Measurements from ENCODE around the gene DNAJB9. TPM values are rescaled to one million over a fixed set of nuclear protein-coding genes. Genes with fewer than 3 reads are reported as not detected.
"Not testable (repeated sequence)": the region's sequence is repeated elsewhere in the genome, so short reads cannot be mapped to it uniquely, and the experiment has no call there.

Gene DNAJB9
- total and polyA plus RNA-seq, 4 donors: 27.6 to 164 (median 49.4) TPM

GRCh38 chr7:108541478-108541877, 28.2 kb upstream of the DNAJB9 start:
- Histone ChIP-seq H3K36me3 (ENCODE audit: control insufficient read depth in 4 of 4, insufficient read depth in 3 of 4, low read depth in 1 of 4, low read length in 3 of 4) (no peaks in the 10 kb centered on the region), H3K4me1 (ENCODE audit: control insufficient read depth in 4 of 4, insufficient read depth in 4 of 4, low read length in 3 of 4) (peaks cover 0 to 5% (median 0%) of the 10 kb centered on the region in 4 donors), H3K9me3 (ENCODE audit: control insufficient read depth in 4 of 4, low read length in 3 of 4) (no peaks in the 10 kb centered on the region), H3K27me3 (ENCODE audit: control insufficient read depth in 4 of 4, insufficient read depth in 4 of 4, low read length in 3 of 4) (no peaks in the 10 kb centered on the region), H3K4me3 (ENCODE audit: low read depth in 1 of 3, low read length in 3 of 3) (no peak overlapping the region), H3K9ac (ENCODE audit: low read depth in 1 of 2, low read length in 2 of 2) (no peak overlapping the region), H3K27ac (ENCODE audit: low read depth in 1 of 2, low read length in 2 of 2) (no peak overlapping the region)
- WGBS: 83% methylated on average over 2 of the region's 2 CpGs
- no peak for DNase-seq (ENCODE audit: low spot score)
- TF ChIP-seq GABPA (IDR thresholded peaks at IDR 0.05 in 1 of 2, conservative IDR thresholded peaks at IDR 0.05 in 1 of 2) (no peak), YY1 (IDR thresholded peaks at IDR 0.05) (no peak), NR2F2 (IDR thresholded peaks at IDR 0.05) (no peak), REST (IDR thresholded peaks at IDR 0.05) (no peak), FOXA2 (IDR thresholded peaks at IDR 0.05) (no peak), SP1 (IDR thresholded peaks at IDR 0.05) (no peak), MAX (IDR thresholded peaks at IDR 0.05) (no peak), TAF1 (conservative IDR thresholded peaks at IDR 0.05) (no peak), ZBTB33 (IDR thresholded peaks at IDR 0.05) (no peak), ATF3 (IDR thresholded peaks at IDR 0.05) (no peak), JUND (IDR thresholded peaks at IDR 0.05) (no peak), HNF4G (IDR thresholded peaks at IDR 0.05) (no peak), HNF4A (conservative IDR thresholded peaks at IDR 0.05) (no peak), FOXA1 (IDR thresholded peaks at IDR 0.05) (no peak), RXRA (IDR thresholded peaks at IDR 0.05) (no peak), RAD21 (IDR thresholded peaks at IDR 0.05) (no peak), EGR1 (IDR thresholded peaks at IDR 0.05; ENCODE audit: low read depth in 2 of 2) (no peak), CTCF (IDR thresholded peaks at IDR 0.05; ENCODE audit: low read depth, low read length, missing input control) (no peak)

GRCh38 chr7:108548141-108548896, 21.4 kb upstream of the DNAJB9 start:
- H3K36me3 ChIP-seq (ENCODE audit: control insufficient read depth in 4 of 4, insufficient read depth in 3 of 4, low read depth in 1 of 4, low read length in 3 of 4); H3K4me3 ChIP-seq (ENCODE audit: low read depth in 1 of 3, low read length in 3 of 3); H3K27me3 ChIP-seq (ENCODE audit: control insufficient read depth in 4 of 4, insufficient read depth in 4 of 4, low read length in 3 of 4); H3K4me1 ChIP-seq (ENCODE audit: control insufficient read depth in 4 of 4, insufficient read depth in 4 of 4, low read length in 3 of 4); H3K9ac ChIP-seq (ENCODE audit: low read depth in 1 of 2, low read length in 2 of 2); H3K9me3 ChIP-seq (ENCODE audit: control insufficient read depth in 4 of 4, low read length in 3 of 4); H3K27ac ChIP-seq (ENCODE audit: low read depth in 1 of 2, low read length in 2 of 2); DNase-seq (ENCODE audit: low spot score): not testable (repeated sequence)
- 81% methylated on average over 2 of the region's 2 CpGs for WGBS

- not testable (repeated sequence) for H3K36me3 ChIP-seq (ENCODE audit: control insufficient read depth in 4 of 4, insufficient read depth in 3 of 4, low read depth in 1 of 4, low read length in 3 of 4); H3K9me3 ChIP-seq (ENCODE audit: control insufficient read depth in 4 of 4, low read length in 3 of 4); H3K9ac ChIP-seq (ENCODE audit: low read depth in 1 of 2, low read length in 2 of 2); H3K27me3 ChIP-seq (ENCODE audit: control insufficient read depth in 4 of 4, insufficient read depth in 4 of 4, low read length in 3 of 4); H3K27ac ChIP-seq (ENCODE audit: low read depth in 1 of 2, low read length in 2 of 2); DNase-seq (ENCODE audit: low spot score); H3K4me3 ChIP-seq (ENCODE audit: low read depth in 1 of 3, low read length in 3 of 3); H3K4me1 ChIP-seq (ENCODE audit: control insufficient read depth in 4 of 4, insufficient read depth in 4 of 4, low read length in 3 of 4)
Measured at GRCh38 chr7:108556665-108557064, 13.0 kb upstream of the DNAJB9 start.
